Activated CD8-positive, alpha-beta T cell treated with anti-CD3 and anti-CD28 coated beads for 36 hours (primary cell): ENCODE measurements around the gene GEMIN5. TPM values are rescaled to one million over a fixed set of nuclear protein-coding genes. Genes with fewer than 3 reads are reported as not detected.

Experiments
- ATAC-seq: fragments of 200-7000 bp; cut with Tn5 transposase; one replicate; pipeline ENCODE4 v1.10.0; 2021; ENCODE audit warnings: mild to moderate bottlenecking, moderate library complexity
- CTCF ChIA-PET: fragments of 350-600 bp; sonication (Branson Sonifier 250); formaldehyde crosslinking; loops from one replicate; lab custom pipeline; 2021; ENCODE audit warnings: antibody characterized with exemption; lab: Charles Lee
- POLR2A ChIA-PET: fragments of 350-600 bp; sonication (Branson Sonifier 250); formaldehyde crosslinking; loops from one replicate; lab custom pipeline; 2021; ENCODE audit warnings: antibody characterized with exemption; lab: Charles Lee
- DNase-seq: peaks from one replicate; pipeline ENCODE4 v3.0.0-alpha.2; 2020
- H3K27ac Mint-ChIP-seq: one replicate; pipeline ENCODE4 v1.8.0; 2021; ENCODE audit warnings: mild to moderate bottlenecking, mixed read lengths
- H3K27me3 Mint-ChIP-seq: one replicate; pipeline ENCODE4 v1.8.0; 2021; ENCODE audit warnings: mixed read lengths
- H3K36me3 Mint-ChIP-seq: one replicate; pipeline ENCODE4 v1.8.0; 2021; ENCODE audit warnings: low read depth, mixed read lengths
- H3K4me1 Mint-ChIP-seq: one replicate; pipeline ENCODE4 v1.8.0; 2021; ENCODE audit warnings: low read depth, mixed read lengths
- H3K4me3 Mint-ChIP-seq: one replicate; pipeline ENCODE4 v1.8.0; 2021; ENCODE audit warnings: mild to moderate bottlenecking, moderate library complexity, mixed read lengths
- H3K9me3 Mint-ChIP-seq: one replicate; pipeline ENCODE4 v1.8.0; 2021; ENCODE audit warnings: mixed read lengths
- intact Hi-C: fragments of 100-400 bp; cut with micrococcal nuclease; formaldehyde crosslinking; loops from one replicate; pipeline ENCODE4 v1.10.0; 2022
- total RNA-seq, 2 experiments: library from RNA; stranded (reverse); gene quantifications; one replicate each; pipeline ENCODE4 v1.2.3, GENCODE V29; 2021
- TF ChIP-seq, protein P1 (sequence below): fragments of 200-600 bp; IDR thresholded peaks from one replicate; pipeline ENCODE4 v1.8.0; 2022; ENCODE audit warnings: antibody characterized with exemption, mild to moderate bottlenecking

The GEMIN5 gene
- total RNA-seq, 2 experiments from 2014 or later: 32.1 to 33.0 TPM

- Mint-ChIP-seq H3K36me3 (peaks cover 66% of the 10 kb centered on the region), H3K27ac (peak overlapping the region; percentile 46), H3K9me3 (no peaks in the 10 kb centered on the region), H3K4me1 (peaks cover 53% of the 10 kb centered on the region), H3K27me3 (no peaks in the 10 kb centered on the region), H3K4me3 (peak overlapping the region; percentile 33)
- no peak for DNase-seq
- TF ChIP-seq, protein P1, sequence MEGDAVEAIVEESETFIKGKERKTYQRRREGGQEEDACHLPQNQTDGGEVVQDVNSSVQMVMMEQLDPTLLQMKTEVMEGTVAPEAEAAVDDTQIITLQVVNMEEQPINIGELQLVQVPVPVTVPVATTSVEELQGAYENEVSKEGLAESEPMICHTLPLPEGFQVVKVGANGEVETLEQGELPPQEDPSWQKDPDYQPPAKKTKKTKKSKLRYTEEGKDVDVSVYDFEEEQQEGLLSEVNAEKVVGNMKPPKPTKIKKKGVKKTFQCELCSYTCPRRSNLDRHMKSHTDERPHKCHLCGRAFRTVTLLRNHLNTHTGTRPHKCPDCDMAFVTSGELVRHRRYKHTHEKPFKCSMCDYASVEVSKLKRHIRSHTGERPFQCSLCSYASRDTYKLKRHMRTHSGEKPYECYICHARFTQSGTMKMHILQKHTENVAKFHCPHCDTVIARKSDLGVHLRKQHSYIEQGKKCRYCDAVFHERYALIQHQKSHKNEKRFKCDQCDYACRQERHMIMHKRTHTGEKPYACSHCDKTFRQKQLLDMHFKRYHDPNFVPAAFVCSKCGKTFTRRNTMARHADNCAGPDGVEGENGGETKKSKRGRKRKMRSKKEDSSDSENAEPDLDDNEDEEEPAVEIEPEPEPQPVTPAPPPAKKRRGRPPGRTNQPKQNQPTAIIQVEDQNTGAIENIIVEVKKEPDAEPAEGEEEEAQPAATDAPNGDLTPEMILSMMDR: no peak
- ATAC-seq: no peak
- intact Hi-C loops: no loop called here
- ChIA-PET CTCF (interaction anchor here (1.1 kb wide), 1 partner anchor 212 kb away, joined by 3 read pairs; no protein-coding TSS in a partner anchor), POLR2A (no interaction called here)
Observed at GRCh38 chr5:154861946-154862345, 76.1 kb downstream of the GEMIN5 start.

DNA sequence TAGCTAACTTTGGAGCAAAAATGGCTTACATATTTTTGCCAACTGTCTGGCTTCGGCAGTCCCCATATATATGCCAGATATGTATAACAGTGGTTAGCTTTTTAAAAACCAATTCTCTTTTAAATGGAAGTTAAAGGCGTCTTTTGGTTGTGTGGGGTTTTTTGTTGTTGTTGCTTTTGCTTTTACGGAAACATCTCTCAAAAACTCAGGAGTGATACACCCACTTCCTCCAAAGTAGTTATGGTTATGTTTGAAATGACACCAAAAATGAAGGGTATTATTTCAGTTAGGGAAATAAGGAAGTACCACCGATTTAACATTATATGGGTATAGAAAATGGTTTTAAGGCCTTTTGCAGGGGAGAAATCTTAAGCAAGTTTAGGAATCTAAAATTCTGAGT lies 77.2 kb downstream of the GEMIN5 start:
- POLR2A ChIA-PET: interaction anchor here (0.7 kb wide), 1 partner anchor 77 kb away, joined by 3 read pairs; the partner anchor contains the start of gene GEMIN5

DNA sequence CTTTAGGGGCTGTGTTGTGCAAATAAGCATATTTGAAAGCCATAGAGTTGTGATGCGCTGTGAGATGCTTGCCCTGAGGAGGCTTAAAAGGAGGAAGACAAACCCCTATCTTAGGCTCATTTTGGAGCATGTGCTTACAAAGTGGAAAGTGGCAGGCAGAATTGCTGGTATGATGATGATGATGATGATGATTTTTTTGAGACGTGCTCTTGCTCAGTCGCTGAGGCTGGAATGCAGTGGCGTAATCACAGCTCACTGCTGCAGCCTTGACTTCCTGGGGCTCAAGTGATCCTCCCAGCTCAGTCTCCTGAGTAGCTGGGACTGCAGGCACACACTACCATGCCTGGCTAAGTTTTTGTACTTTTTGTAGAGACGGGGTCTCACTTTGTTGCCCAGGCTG lies 77.9 kb downstream of the GEMIN5 start:
- TF ChIP-seq, protein P1: no peak
- ChIA-PET CTCF (interaction anchor here (0.7 to 1.0 kb wide), 3 partner anchors 86 to 210 kb away, joined by 3 to 4 read pairs (median 4); no protein-coding TSS in a partner anchor), POLR2A (interaction anchor here (0.7 kb wide), 1 partner anchor 78 kb away, joined by 3 read pairs; the partner anchor contains the start of gene GEMIN5)
- Mint-ChIP-seq H3K27ac (peak overlapping the region; percentile 96), H3K36me3 (peaks cover 51% of the 10 kb centered on the region), H3K9me3 (no peaks in the 10 kb centered on the region), H3K4me3 (peak overlapping the region; percentile 100), H3K27me3 (no peaks in the 10 kb centered on the region), H3K4me1 (peaks cover 42% of the 10 kb centered on the region)
- ATAC-seq (no peak), DNase-seq (peak; percentile 33)
- intact Hi-C loops: no loop called here

More for the DNA sequence above, 77.2 kb downstream of the GEMIN5 start:
- CTCF ChIA-PET: interaction anchor here (0.7 to 0.8 kb wide), 2 partner anchors 85 to 211 kb away, joined by 4 read pairs; no protein-coding TSS in a partner anchor
- DNase-seq (no peak), ATAC-seq (no peak)
- Mint-ChIP-seq H3K4me1 (peaks cover 48% of the 10 kb centered on the region), H3K27me3 (no peaks in the 10 kb centered on the region), H3K4me3 (peak overlapping the region; percentile 100), H3K36me3 (peaks cover 57% of the 10 kb centered on the region), H3K9me3 (no peaks in the 10 kb centered on the region), H3K27ac (peak overlapping the region; percentile 96)
- TF ChIP-seq, protein P1: no peak
- intact Hi-C loops: no loop called here

DNA sequence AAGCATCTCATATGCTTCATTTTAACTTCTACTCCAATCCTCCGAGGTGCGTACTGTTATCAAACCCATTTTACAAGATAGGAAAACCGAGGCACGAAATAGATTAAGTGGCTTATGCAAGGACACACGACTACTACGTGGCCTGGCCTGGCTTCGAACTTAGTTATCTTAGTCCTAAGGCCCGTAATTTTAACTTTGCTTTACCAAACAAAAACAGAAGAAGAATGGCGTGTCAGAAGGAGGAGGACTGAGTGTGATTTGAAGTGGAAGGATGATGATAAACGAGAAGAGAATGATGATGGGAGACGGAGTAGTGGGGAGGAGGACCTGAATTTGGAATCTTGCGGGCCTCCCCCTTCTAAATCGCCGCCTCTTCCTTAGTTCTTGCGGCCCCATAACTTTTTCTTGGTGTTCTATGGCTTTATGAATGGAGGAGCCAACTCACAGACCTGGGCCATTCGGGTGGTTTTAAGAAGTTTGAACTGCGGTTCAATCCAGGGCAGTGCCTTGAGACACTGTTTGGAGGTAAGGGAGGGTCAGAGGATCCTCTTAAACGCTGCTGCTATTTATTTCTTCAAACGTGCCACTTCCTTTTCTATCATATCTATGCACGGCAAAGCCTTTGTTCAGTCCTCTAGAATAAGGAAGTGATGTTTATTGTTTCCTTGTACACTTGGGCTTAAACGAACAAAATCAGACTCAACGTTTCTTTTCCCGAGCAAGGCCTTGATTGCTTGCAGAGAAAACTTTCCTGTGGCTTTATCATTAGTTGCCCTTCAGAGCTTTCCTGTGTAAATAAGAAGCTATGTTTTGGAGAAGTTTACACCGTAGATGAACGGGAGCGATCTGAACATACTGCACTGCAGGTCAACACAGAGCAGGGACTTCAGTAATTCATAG lies 78.8 kb downstream of the GEMIN5 start:
- H3K27me3 Mint-ChIP-seq: no peaks in the 10 kb centered on the region
- H3K27ac Mint-ChIP-seq: peak overlapping the region; percentile 96
- no peak for DNase-seq
- H3K4me1 Mint-ChIP-seq: peaks cover 38% of the 10 kb centered on the region
- peaks cover 45% of the 10 kb centered on the region for H3K36me3 Mint-ChIP-seq
- POLR2A ChIA-PET: interaction anchor here (0.6 kb wide), 2 partner anchors 9 to 59 kb away, joined by 3 read pairs; no protein-coding TSS in a partner anchor
- TF ChIP-seq, protein P1: no peak
- peak overlapping the region; percentile 100 for H3K4me3 Mint-ChIP-seq
- CTCF ChIA-PET: interaction anchor here (1.0 kb wide), 1 partner anchor 209 kb away, joined by 3 read pairs; no protein-coding TSS in a partner anchor
- intact Hi-C loops: loop anchor here (2.0 kb wide), 1 partner anchor 104 kb away; the partner anchor contains the start of gene LARP1
- H3K9me3 Mint-ChIP-seq: no peaks in the 10 kb centered on the region
- no peak for ATAC-seq
